HCT116 (cell line): ENCODE data around the gene UGGT2. TPM values are rescaled to one million over a fixed set of nuclear protein-coding genes. Genes with fewer than 3 reads are reported as not detected.

Experiments used
- ATAC-seq: fragments of 200-7000 bp; cut with Tn5 transposase; 2 replicates; pipeline ENCODE4 v1.9.1; 2020; ENCODE audit warnings: mild to moderate bottlenecking, moderate library complexity
- BruUV-seq: library from RNA; stranded (reverse); fragments of 400-500 nt; replicated peaks from 2 replicates; lab custom pipeline; 2021; lab: Mats Ljungman, UMichigan
- CTCF ChIA-PET: fragments of 300-600 bp; sonication (Branson Sonifier 250); formaldehyde crosslinking; loops from one replicate; lab custom pipeline; 2021; ENCODE audit warnings: antibody characterized with exemption; lab: Charles Lee
- POLR2A ChIA-PET: fragments of 300-600, 350-600 bp; sonication (Branson Sonifier 250); formaldehyde crosslinking; loops from one replicate; lab custom pipeline; 2021; ENCODE audit warnings: antibody characterized with exemption; lab: Charles Lee
- RAD21 ChIA-PET, 2 experiments: fragments of 300-600 bp; sonication (Branson Sonifier 250); formaldehyde crosslinking; loops; one replicate each; lab custom pipeline; 2023; ENCODE audit warnings: low total read pairs in 2 of 2; ENCODE audit not compliant: uncharacterized antibody in 2 of 2, unreplicated experiment in 2 of 2, low non-redundant PET in 1 of 2; lab: Charles Lee
- DNase-seq: peaks from one replicate; pipeline ENCODE4 v3.0.0-alpha.2; 2010; ENCODE audit warnings: low read depth, low spot score
- H2AFZ ChIP-seq: fragments of 200-600 bp; shearing (Covaris generic), sonication (generic); 2 replicates; pipeline ENCODE4 v1.6.1; 2017; ENCODE audit warnings: low read depth, mixed run types, mixed read lengths, antibody characterized with exemption, low read length; ENCODE audit not compliant: poor library complexity, severe bottlenecking
- H3K27ac ChIP-seq: 2 replicates; pipeline ENCODE4 v1.5.1; 2012; ENCODE audit warnings: low read depth, low read length
- H3K27me3 ChIP-seq: fragments of 200-600 bp; sonication (generic); 2 replicates; pipeline ENCODE4 v1.6.1; 2016; ENCODE audit warnings: mixed run types, low read length, mixed read lengths; ENCODE audit not compliant: insufficient read depth
- H3K36me3 ChIP-seq, 2 experiments: fragments of 200-500 bp in 1 of 2; fragments of 200-600 bp in 1 of 2; sonication (Bioruptor generic) in 1 of 2; sonication (generic) in 1 of 2; 2 replicates each; pipeline versions ENCODE4 v1.5.1 to v1.6.1; 2014 to 2016; ENCODE audit warnings: low read length in 2 of 2, inconsistent platforms in 1 of 2, mixed read lengths in 1 of 2, mixed run types in 1 of 2; ENCODE audit not compliant: insufficient read depth in 2 of 2, control insufficient read depth in 1 of 2
- H3K4me1 ChIP-seq, 2 experiments: fragments of 200-600 bp in 1 of 2; sonication (generic) in 1 of 2; 2 replicates each; pipeline versions ENCODE4 v1.5.1 to v1.6.1; 2012 to 2017; ENCODE audit warnings: low read length in 2 of 2, inconsistent platforms in 1 of 2, mild to moderate bottlenecking in 1 of 2, mixed read lengths in 1 of 2, mixed run types in 1 of 2, moderate library complexity in 1 of 2; ENCODE audit not compliant: insufficient read depth in 2 of 2, control insufficient read depth in 1 of 2
- H3K4me2 ChIP-seq: fragments of 200-600 bp; sonication (generic); 2 replicates; pipeline ENCODE4 v1.6.1; 2017; ENCODE audit warnings: mixed run types, low read length, mixed read lengths
- H3K4me3 ChIP-seq, 2 experiments: fragments of 200-600 bp in 1 of 2; sonication (generic) in 1 of 2; replicated peaks in 1 of 2; 2 replicates each; pipeline ENCODE4 v1.5.1; 2011 to 2016; ENCODE audit warnings: low read length in 2 of 2, control low read depth in 1 of 2, low read depth in 1 of 2, mild to moderate bottlenecking in 1 of 2, mixed read lengths in 1 of 2, mixed run types in 1 of 2
- H3K79me2 ChIP-seq: fragments of 200-600 bp; sonication (generic); 2 replicates; pipeline ENCODE4 v1.6.1; 2017; ENCODE audit warnings: mild to moderate bottlenecking, mixed run types, low read length, moderate library complexity, mixed read lengths; ENCODE audit not compliant: insufficient read depth
- H3K9ac ChIP-seq: fragments of 200-600 bp; sonication (generic); 2 replicates; pipeline ENCODE4 v1.6.1; 2016; ENCODE audit warnings: low read length, mixed read lengths
- H3K9me2 ChIP-seq: fragments of 200-600 bp; sonication (generic), shearing (Covaris generic); 2 replicates; pipeline ENCODE4 v1.6.1; 2017; ENCODE audit warnings: mixed run types, mild to moderate bottlenecking, moderate library complexity; ENCODE audit not compliant: insufficient read depth
- H3K9me3 ChIP-seq, 2 experiments: fragments of 200-500 bp in 1 of 2; fragments of 200-600 bp in 1 of 2; sonication (Bioruptor generic) in 1 of 2; sonication (generic) in 1 of 2; 2 replicates each; pipeline ENCODE4 v1.6.1; 2014 to 2017; ENCODE audit warnings: low read length in 2 of 2, mixed read lengths in 2 of 2, inconsistent platforms in 1 of 2, low read depth in 1 of 2, mild to moderate bottlenecking in 1 of 2, mixed run types in 1 of 2, moderate library complexity in 1 of 2; ENCODE audit not compliant: control insufficient read depth in 1 of 2, insufficient read depth in 1 of 2
- H4K20me1 ChIP-seq: fragments of 200-600 bp; sonication (generic), shearing (Covaris generic); 2 replicates; pipeline ENCODE4 v1.6.1; 2017; ENCODE audit warnings: mixed run types, mild to moderate bottlenecking, moderate library complexity; ENCODE audit not compliant: insufficient read depth
- CBX3 ChIP-seq: IDR thresholded peaks from 2 replicates; pipeline ENCODE4 v1.6.1; 2012; ENCODE audit warnings: low read depth
- CEBPB ChIP-seq: IDR thresholded peaks from 2 replicates; pipeline ENCODE4 v1.6.1; 2012; ENCODE audit warnings: low read depth
- EZH2phosphoT487 ChIP-seq: fragments of 200-600 bp; IDR thresholded peaks from 2 replicates; pipeline ENCODE4 v1.6.1; 2018; ENCODE audit warnings: antibody characterized with exemption, borderline replicate concordance
- FOSL1 ChIP-seq: IDR thresholded peaks from 2 replicates; pipeline ENCODE4 v1.6.1; 2012; ENCODE audit warnings: low read depth
- JUND ChIP-seq: IDR thresholded peaks from 2 replicates; pipeline ENCODE4 v1.6.1; 2012
- POLR2A ChIP-seq: IDR thresholded peaks from 2 replicates; pipeline ENCODE4 v1.7.0; 2011; ENCODE audit warnings: borderline replicate concordance; ENCODE audit not compliant: insufficient read depth, insufficient read length; ENCODE audit errors: extremely low read depth
- POLR2AphosphoS5 ChIP-seq: IDR thresholded peaks from 2 replicates; pipeline ENCODE4 v1.6.1; 2011; ENCODE audit warnings: mild to moderate bottlenecking, low read depth, low read length, moderate library complexity
- RAD21 ChIP-seq: IDR thresholded peaks from 2 replicates; pipeline ENCODE4 v1.6.1; 2012; ENCODE audit warnings: low read depth, mild to moderate bottlenecking
- REST ChIP-seq: IDR thresholded peaks from 2 replicates; pipeline ENCODE4 v1.6.1; 2012; ENCODE audit warnings: low read depth
- SIN3A ChIP-seq: IDR thresholded peaks from 2 replicates; pipeline ENCODE4 v1.6.1; 2012; ENCODE audit warnings: low read depth
- SP1 ChIP-seq: IDR thresholded peaks from 2 replicates; pipeline ENCODE4 v1.6.1; 2012; ENCODE audit warnings: low read depth
- SRF ChIP-seq: IDR thresholded peaks from 2 replicates; pipeline ENCODE4 v1.6.1; 2012; ENCODE audit warnings: low read depth
- TCF7L2 ChIP-seq: IDR thresholded peaks from 2 replicates; pipeline ENCODE4 v1.7.0; 2011; ENCODE audit warnings: borderline replicate concordance, inconsistent platforms; ENCODE audit not compliant: insufficient read depth, insufficient read length; ENCODE audit errors: extremely low read depth
- YY1 ChIP-seq: IDR thresholded peaks from 2 replicates; pipeline ENCODE4 v1.6.1; 2011; ENCODE audit warnings: low read length, low read depth, moderate library complexity, mild to moderate bottlenecking; ENCODE audit not compliant: insufficient replicate concordance; ENCODE audit errors: extremely low read depth
- ZFX ChIP-seq: fragments of 450-650 bp; IDR thresholded peaks from 2 replicates; pipeline ENCODE4 v1.6.1; 2017
- ZNF274 ChIP-seq: fragments of 200-500 bp; sonication (Bioruptor generic); IDR thresholded peaks from 2 replicates; pipeline ENCODE4 v1.6.1; 2014; ENCODE audit warnings: mild to moderate bottlenecking, low read depth, low read length, inconsistent platforms
- intact Hi-C: fragments of 100-400 bp; cut with micrococcal nuclease; formaldehyde crosslinking; loops from 2 replicates; pipeline ENCODE4 v1.10.0; 2022
- total RNA-seq: library from RNA; stranded (reverse); gene quantifications from one replicate; pipeline ENCODE4 v1.2.1, GENCODE V29; 2021; ENCODE audit not compliant: unreplicated experiment
- TF ChIP-seq, protein P1 (sequence below): IDR thresholded peaks from 2 replicates; pipeline ENCODE4 v1.6.1; 2012
- TF ChIP-seq, protein P2 (sequence below): IDR thresholded peaks from 2 replicates; pipeline ENCODE4 v1.6.1; 2011; ENCODE audit warnings: mild to moderate bottlenecking, low read length, moderate library complexity; ENCODE audit not compliant: insufficient replicate concordance; ENCODE audit errors: extremely low read depth

Gene UGGT2
- total RNA-seq, 1 experiment from 2014 or later: 27.1 TPM

DNA sequence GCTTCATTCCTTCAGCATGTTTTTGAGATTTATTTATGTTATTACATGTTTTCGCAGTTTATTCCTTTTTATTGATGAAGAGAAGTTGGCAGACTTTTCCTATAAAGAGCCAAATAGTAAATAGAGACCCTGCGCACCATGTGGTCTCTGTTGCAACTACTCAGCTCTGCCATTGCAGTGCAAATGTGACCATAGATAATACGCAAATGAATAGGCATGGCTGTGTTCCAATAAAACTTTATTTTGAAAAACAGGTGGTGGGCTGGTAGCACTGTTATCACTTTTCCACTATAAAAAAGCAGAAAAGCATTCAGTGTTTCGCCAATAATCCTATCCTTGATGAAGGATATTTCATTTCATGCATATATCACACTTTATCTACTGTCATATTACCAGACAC lies 281.3 kb downstream of the UGGT2 start:
- H3K36me3 ChIP-seq: no peaks in the 10 kb centered on the region
- CTCF ChIA-PET: no interaction called here

DNA sequence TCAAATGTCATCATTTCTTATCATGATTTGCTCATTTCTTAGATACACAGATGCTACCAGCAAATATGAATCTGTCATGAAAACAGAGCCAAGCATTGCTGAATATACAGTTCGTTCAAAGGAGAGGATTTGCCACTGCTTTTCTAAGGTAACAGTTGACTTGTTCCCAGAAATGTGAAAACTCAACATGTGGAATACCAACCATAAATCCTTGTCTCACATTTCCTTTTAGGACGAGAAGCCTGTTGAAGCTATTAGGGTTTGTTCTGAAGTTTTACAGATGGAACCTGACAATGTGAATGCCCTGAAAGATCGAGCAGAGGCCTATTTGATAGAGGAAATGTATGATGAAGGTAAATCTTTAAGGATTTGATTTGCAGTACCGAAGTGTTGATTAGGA lies 289.6 kb downstream of the UGGT2 start:
- RAD21 ChIA-PET: no interaction called here
- Histone ChIP-seq H3K36me3 (peaks cover 0 to 7% of the 10 kb centered on the region in 2 experiments; a peak in 1 of 4 replicates), H3K9me3 (no peaks in the 10 kb centered on the region), H3K27me3 (no peaks in the 10 kb centered on the region), H3K4me2 (no peak overlapping the region), H3K4me3 (no peak overlapping the region), H3K27ac (no peak overlapping the region), H3K9me2 (no peaks in the 10 kb centered on the region), H3K9ac (no peak overlapping the region), H2AFZ (no peak overlapping the region), H3K4me1 (no peaks in the 10 kb centered on the region), H3K79me2 (no peaks in the 10 kb centered on the region), H4K20me1 (no peaks in the 10 kb centered on the region)
- POLR2A ChIA-PET: no interaction called here
- BruUV-seq: no TSS peak
- ATAC-seq: no peak
- intact Hi-C loops: no loop called here
- CTCF ChIA-PET: no interaction called here
- no peak for DNase-seq
- TF ChIP-seq YY1 (no peak), SRF (no peak), REST (no peak), JUND (no peak), POLR2A (no peak), RAD21 (no peak), SP1 (no peak), ZNF274 (no peak), TCF7L2 (no peak)
- TF ChIP-seq, protein P1, sequence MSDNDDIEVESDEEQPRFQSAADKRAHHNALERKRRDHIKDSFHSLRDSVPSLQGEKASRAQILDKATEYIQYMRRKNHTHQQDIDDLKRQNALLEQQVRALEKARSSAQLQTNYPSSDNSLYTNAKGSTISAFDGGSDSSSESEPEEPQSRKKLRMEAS: no peak

More for the DNA sequence above, 281.3 kb downstream of the UGGT2 start:
- DNase-seq: no peak
- no peak overlapping the region for H3K9ac ChIP-seq
- no peaks in the 10 kb centered on the region for H3K9me3 ChIP-seq
- intact Hi-C loops: no loop called here
- no TSS peak for BruUV-seq
- H3K27me3 ChIP-seq: no peaks in the 10 kb centered on the region
- H3K79me2 ChIP-seq: no peaks in the 10 kb centered on the region
- ChIA-PET RAD21 (no interaction called here), POLR2A (no interaction called here)
- no peak for ATAC-seq
- TF ChIP-seq TCF7L2: no peak
- no peak for TF ChIP-seq SIN3A
- no peak for TF ChIP-seq CEBPB
- no peak for TF ChIP-seq YY1
- TF ChIP-seq, protein P2, sequence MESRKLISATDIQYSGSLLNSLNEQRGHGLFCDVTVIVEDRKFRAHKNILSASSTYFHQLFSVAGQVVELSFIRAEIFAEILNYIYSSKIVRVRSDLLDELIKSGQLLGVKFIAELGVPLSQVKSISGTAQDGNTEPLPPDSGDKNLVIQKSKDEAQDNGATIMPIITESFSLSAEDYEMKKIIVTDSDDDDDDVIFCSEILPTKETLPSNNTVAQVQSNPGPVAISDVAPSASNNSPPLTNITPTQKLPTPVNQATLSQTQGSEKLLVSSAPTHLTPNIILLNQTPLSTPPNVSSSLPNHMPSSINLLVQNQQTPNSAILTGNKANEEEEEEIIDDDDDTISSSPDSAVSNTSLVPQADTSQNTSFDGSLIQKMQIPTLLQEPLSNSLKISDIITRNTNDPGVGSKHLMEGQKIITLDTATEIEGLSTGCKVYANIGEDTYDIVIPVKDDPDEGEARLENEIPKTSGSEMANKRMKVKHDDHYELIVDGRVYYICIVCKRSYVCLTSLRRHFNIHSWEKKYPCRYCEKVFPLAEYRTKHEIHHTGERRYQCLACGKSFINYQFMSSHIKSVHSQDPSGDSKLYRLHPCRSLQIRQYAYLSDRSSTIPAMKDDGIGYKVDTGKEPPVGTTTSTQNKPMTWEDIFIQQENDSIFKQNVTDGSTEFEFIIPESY: no peak
- TF ChIP-seq ZFX: no peak
- TF ChIP-seq SRF: no peak
- TF ChIP-seq SP1: no peak
- no peak for TF ChIP-seq POLR2AphosphoS5
- TF ChIP-seq RAD21: no peak
- TF ChIP-seq FOSL1: no peak
- no peak for TF ChIP-seq CBX3
- no peak for TF ChIP-seq EZH2phosphoT487
- H2AFZ ChIP-seq: no peak overlapping the region
- no peaks in the 10 kb centered on the region for H3K4me1 ChIP-seq
- H3K27ac ChIP-seq: no peak overlapping the region
- no peaks in the 10 kb centered on the region for H4K20me1 ChIP-seq
- H3K4me3 ChIP-seq: no peak overlapping the region
- no peak overlapping the region for H3K4me2 ChIP-seq
- H3K9me2 ChIP-seq: no peaks in the 10 kb centered on the region
